Measurements from ENCODE around the gene DGCR2.
"Not testable (repeated sequence)": the region's sequence is repeated elsewhere in the genome, so short reads cannot be mapped to it uniquely, and the experiment has no call there.

Gene DGCR2

GRCh38 chr22:19105867-19106802, 16.1 kb downstream of the DGCR2 start:
- peak; percentile 67 for DNase-seq

DNA sequence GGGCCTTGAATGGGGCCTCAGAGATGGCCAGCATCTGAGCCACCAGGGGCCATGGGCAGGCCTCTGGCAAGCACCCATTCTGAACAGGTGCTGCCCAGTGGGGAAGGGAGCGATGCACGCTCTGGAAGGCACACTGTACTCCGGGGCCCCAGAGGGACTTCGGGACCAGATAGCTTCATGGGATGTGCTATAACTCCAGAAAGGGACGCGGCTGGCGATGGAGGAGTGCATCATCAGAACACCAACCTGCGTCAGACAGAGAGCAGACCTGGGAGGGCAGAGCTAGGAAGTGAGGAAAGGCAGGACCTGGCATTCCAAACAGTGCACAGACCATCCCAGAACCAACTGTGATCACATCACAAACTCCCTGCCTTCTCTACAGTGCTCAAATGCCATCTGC, 16.8 kb downstream of the DGCR2 start:
- no peak for DNase-seq

- no peak for DNase-seq
Observed at GRCh38 chr22:19103880-19104821, 18.1 kb downstream of the DGCR2 start.

GRCh38 chr22:19098157-19098556, 24.1 kb downstream of the DGCR2 start:
- DNase-seq = no peak

DNA sequence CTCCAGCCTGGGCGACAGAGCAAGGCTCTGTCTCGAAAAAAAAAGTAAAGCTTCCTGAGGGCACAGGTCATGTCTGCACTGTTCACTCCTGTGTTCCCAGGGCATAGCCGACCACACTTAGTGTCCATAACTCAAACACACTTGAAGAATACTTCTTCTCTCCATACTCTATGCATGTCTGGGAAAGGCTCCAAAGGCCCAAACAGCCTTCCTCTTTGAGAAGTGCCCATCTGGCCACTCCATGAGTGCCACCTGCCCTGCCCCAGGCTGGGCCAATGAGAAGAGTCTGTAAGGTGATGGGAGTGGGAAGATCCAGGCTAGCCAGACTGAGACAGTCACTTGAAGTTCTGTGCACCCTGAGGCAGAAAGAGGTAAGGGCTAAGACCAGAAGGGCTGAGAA, 24.7 kb downstream of the DGCR2 start:
- no peak for DNase-seq

DNA sequence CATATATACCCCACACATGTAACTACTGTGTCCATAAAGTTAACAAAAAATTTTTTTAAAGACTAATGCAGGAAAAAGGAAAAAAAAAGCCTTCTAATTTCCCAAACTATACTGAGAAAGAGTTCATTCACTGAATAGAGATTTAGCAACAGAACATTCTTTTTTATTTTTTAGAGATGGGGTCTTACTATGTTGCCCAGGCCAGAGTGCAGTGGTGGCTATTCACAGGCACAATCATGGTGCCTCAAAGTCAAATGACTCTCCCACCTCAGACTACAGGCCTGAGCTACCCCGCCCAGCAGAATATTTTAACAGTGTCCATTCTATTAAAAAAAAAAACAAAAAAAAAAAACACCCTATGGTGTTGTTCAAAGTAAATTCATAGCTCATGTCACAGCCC, 25.7 kb downstream of the DGCR2 start:
- no peak for DNase-seq

- no peak for DNase-seq
Observed at GRCh38 chr22:19094393-19094997, 27.7 kb downstream of the DGCR2 start.

GRCh38 chr22:19092725-19093124, 29.5 kb downstream of the DGCR2 start:
- DNase-seq = no peak

GRCh38 chr22:19090586-19091127, 31.6 kb downstream of the DGCR2 start:
- DNase-seq = no peak

GRCh38 chr22:19090183-19090582, 32.0 kb downstream of the DGCR2 start:
- DNase-seq = no peak

GRCh38 chr22:19088866-19089595, 33.2 kb downstream of the DGCR2 start:
- DNase-seq = no peak

DNA sequence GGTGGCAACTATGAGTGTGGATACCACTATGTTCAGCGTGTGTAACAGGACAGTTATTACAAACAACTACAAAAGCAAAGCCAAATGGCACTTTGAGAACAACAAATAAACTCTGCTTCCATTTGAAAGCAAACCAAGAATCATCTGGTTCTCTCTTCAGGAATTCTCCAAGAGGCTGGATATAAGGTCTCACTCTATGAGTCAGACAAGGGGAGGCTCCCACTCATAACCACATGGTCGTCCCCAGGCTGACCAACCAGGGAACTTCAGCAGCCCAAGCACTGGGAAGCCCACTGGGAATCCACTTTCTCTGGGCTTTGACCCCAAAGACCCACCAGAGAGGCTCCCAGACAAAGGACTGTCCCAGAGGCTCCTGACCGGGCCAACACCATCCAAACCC, 35.3 kb downstream of the DGCR2 start:
- no peak for DNase-seq

DNA sequence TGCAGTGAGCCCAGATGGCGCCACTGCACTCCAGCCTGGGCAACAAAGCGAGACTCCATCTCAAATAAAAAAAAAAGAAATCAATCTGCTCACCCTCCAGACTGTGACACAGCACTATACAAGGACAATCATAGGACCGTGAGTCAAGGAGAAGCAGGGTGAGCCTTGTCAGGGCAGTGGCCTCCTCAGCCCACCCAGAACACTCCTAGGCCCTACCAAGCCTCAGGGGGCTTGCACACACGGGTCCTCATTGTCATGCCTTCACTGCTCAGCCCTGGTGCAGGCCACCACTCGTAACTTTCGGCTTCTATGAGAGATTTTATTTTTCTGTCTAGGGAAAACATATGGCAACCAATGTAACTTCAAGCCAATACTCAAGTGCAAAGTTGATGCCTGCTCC, 35.8 kb downstream of the DGCR2 start:
- no peak for DNase-seq

- DNase-seq = no peak
Observed at GRCh38 chr22:19085233-19085718, 36.9 kb downstream of the DGCR2 start.

DNA sequence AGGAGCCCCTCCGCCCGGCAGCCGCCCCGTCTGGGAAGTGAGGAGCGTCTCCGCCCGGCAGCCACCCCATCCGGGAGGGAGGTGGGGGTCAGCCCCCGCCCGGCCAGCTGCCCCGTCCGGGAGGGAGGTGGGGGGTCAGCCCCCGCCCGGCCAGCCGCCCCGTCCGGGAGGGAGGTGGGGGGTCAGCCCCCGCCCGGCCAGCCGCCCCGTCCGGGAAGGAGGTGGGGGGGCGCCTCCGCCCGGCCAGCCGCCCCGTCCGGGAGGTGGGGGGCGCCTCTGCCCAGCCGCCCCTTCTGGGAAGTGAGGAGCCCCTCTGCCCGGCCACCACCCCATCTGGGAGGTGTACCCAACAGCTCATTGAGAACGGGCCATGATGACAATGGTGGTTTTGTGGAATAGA, 37.6 kb downstream of the DGCR2 start:
- not testable (repeated sequence) for DNase-seq

DNA sequence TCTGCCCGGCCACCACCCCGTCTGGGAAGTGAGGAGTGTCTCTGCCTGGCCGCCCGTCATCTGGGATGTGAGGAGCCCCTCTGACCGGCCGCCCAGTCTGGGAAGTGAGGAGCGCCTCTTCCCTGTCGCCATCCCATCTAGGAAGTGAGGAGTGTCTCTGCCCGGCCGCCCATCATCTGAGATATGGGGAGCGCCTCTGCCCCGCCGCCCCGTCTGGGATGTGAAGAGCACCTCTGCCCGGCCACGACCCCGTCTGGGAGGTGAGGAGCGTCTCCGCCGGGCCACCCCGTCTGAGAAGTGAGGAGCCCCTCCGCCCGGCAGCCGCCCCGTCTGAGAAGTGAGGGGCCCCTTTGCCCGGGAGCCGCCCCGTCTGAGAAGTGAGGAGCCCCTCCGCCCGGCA, 38.1 kb downstream of the DGCR2 start:
- DNase-seq = not testable (repeated sequence)

DNA sequence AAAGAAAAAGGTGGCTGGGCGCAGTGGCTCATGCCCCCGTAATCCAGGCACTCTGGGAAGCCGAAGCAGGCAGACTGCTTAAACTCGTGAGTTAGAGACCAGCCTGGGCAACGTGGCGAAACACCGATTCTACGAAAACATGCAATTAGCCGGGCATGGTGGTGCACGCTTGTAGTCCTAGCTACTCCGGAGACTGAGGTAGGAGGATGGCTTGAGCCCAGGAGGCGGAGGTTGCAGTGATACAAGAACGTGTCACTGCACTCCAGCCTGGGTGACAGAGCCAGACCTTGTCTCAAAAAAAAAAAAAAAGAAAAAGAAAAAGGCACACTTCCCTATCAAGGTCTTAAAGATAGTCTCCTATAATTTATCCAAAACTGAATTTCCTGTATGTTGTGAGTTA, 39.4 kb downstream of the DGCR2 start:
- DNase-seq = no peak

- no peak for DNase-seq
Observed at GRCh38 chr22:19082101-19082500, 40.1 kb downstream of the DGCR2 start.

DNA sequence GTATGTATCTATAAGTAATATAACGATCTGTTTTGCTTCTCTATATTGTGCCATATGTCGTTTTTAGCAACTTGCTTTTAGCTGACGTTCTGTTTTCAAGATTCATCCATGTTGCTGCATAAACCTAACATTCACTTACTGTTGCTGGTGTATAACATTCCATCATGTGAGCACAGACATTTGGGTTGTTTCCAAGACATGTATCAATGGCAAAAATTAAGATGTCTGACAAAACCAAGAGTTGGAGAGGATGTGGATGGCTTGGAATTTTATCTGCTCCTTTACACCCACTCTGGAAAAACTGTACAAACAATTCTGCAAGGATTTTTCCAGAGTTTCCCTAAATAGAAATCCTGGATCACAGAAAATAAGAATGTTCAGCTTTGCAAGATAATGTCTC, 40.9 kb downstream of the DGCR2 start:
- no peak for DNase-seq

- no peak for DNase-seq
Observed at GRCh38 chr22:19080853-19081252, 41.4 kb downstream of the DGCR2 start.

- no peak for DNase-seq
Observed at GRCh38 chr22:19079691-19080090, 42.5 kb downstream of the DGCR2 start.

GRCh38 chr22:19075404-19075803, 46.8 kb downstream of the DGCR2 start:
- DNase-seq = no peak

Data from CD4-positive, alpha-beta T cell treated with Interleukin-17A for 1 hour (primary cell).